Calu3 (cell line): ENCODE results near the gene STIM1. TPM values are rescaled to one million over a fixed set of nuclear protein-coding genes. Genes with fewer than 3 reads are reported as not detected.

ENCODE experiments used
- BruUV-seq: library from RNA; stranded (reverse); fragments of 400-500 nt; replicated peaks from 2 replicates; lab custom pipeline; 2021; lab: Mats Ljungman, UMichigan
- CTCF ChIA-PET: fragments of 300-600 bp; sonication (Branson Sonifier 250); formaldehyde crosslinking; loops from one replicate; lab custom pipeline; 2022; ENCODE audit warnings: antibody characterized with exemption; lab: Charles Lee
- DNase-seq: peaks from one replicate; pipeline ENCODE4 v3.0.0; 2022
- H3K27ac Mint-ChIP-seq: one replicate; pipeline ENCODE4 v1.8.0; 2022; ENCODE audit warnings: mixed read lengths; ENCODE audit not compliant: unreplicated experiment
- H3K27me3 Mint-ChIP-seq: one replicate; pipeline ENCODE4 v1.8.0; 2022; ENCODE audit warnings: mixed read lengths; ENCODE audit not compliant: unreplicated experiment
- H3K36me3 Mint-ChIP-seq: one replicate; pipeline ENCODE4 v1.8.0; 2022; ENCODE audit warnings: mild to moderate bottlenecking, moderate library complexity, mixed read lengths; ENCODE audit not compliant: insufficient read depth, unreplicated experiment
- H3K4me1 Mint-ChIP-seq: one replicate; pipeline ENCODE4 v1.8.0; 2022; ENCODE audit warnings: mild to moderate bottlenecking, low read depth, mixed read lengths; ENCODE audit not compliant: unreplicated experiment
- H3K4me3 Mint-ChIP-seq: one replicate; pipeline ENCODE4 v1.8.0; 2022; ENCODE audit warnings: mild to moderate bottlenecking, low read depth, moderate library complexity, mixed read lengths; ENCODE audit not compliant: unreplicated experiment
- H3K9me3 Mint-ChIP-seq: one replicate; pipeline ENCODE4 v1.8.0; 2022; ENCODE audit warnings: low read depth, mixed read lengths; ENCODE audit not compliant: unreplicated experiment
- CTCF ChIP-seq: fragments of 200-600 bp; IDR thresholded peaks from one replicate; pipeline ENCODE4 v1.8.0; 2022; ENCODE audit warnings: antibody characterized with exemption; ENCODE audit not compliant: unreplicated experiment
- intact Hi-C: fragments of 100-400 bp; cut with micrococcal nuclease; formaldehyde crosslinking; loops from one replicate; pipeline ENCODE4 v1.10.0; 2022; ENCODE audit not compliant: unreplicated experiment
- total RNA-seq: library from RNA; stranded (reverse); gene quantifications from 2 replicates; pipeline ENCODE4 v1.2.3, GENCODE V29; 2022

STIM1 gene
- total RNA-seq, 1 experiment from 2014 or later = 60.1 TPM

- Mint-ChIP-seq H3K4me3 (no peak overlapping the region), H3K36me3 (peaks cover 5% of the 10 kb centered on the region), H3K27me3 (no peaks in the 10 kb centered on the region), H3K27ac (peak overlapping the region; percentile 35), H3K4me1 (peaks cover 42% of the 10 kb centered on the region), H3K9me3 (no peaks in the 10 kb centered on the region)
- CTCF ChIA-PET = interaction anchor here (0.6 to 1.6 kb wide), 2 partner anchors 9 to 236 kb away, joined by 3 to 4 read pairs; no protein-coding TSS in a partner anchor
- BruUV-seq = no TSS peak
- no peak for DNase-seq
- no peak for TF ChIP-seq CTCF
- intact Hi-C loops = no loop called here
Observed at GRCh38 chr11:3914805-3915204, 59.3 kb downstream of the STIM1 start.

- Mint-ChIP-seq H3K4me1 (peaks cover 33% of the 10 kb centered on the region), H3K4me3 (no peak overlapping the region), H3K27ac (no peak overlapping the region), H3K27me3 (no peaks in the 10 kb centered on the region), H3K36me3 (peaks cover 5% of the 10 kb centered on the region), H3K9me3 (no peaks in the 10 kb centered on the region)
- TF ChIP-seq CTCF = no peak
- BruUV-seq = no TSS peak
- DNase-seq = no peak
- CTCF ChIA-PET = interaction anchor here (0.6 to 1.0 kb wide), 3 partner anchors 9 to 57 kb away, joined by 3 to 5 read pairs (median 3); no protein-coding TSS in a partner anchor
- intact Hi-C loops = no loop called here
Observed at GRCh38 chr11:3916962-3917361, 61.5 kb downstream of the STIM1 start.

GRCh38 chr11:3920148-3920852 lies 64.8 kb downstream of the STIM1 start:
- Mint-ChIP-seq H3K27me3 (no peaks in the 10 kb centered on the region), H3K36me3 (peaks cover 5% of the 10 kb centered on the region), H3K9me3 (no peaks in the 10 kb centered on the region), H3K4me1 (peaks cover 21% of the 10 kb centered on the region), H3K4me3 (no peak overlapping the region), H3K27ac (peak overlapping the region; percentile 67)
- no peak for TF ChIP-seq CTCF
- DNase-seq = peak; percentile 31
- intact Hi-C loops = loop anchor here (5.0 kb wide), 2 partner anchors 37 to 43 kb away; no protein-coding TSS in a partner anchor
- CTCF ChIA-PET = no interaction called here
- no TSS peak for BruUV-seq

- DNase-seq = no peak
- intact Hi-C loops = loop anchor here (5.0 kb wide), 2 partner anchors 35 to 45 kb away; no protein-coding TSS in a partner anchor
- TF ChIP-seq CTCF = no peak
- BruUV-seq = no TSS peak
- CTCF ChIA-PET = no interaction called here
- H3K27me3 Mint-ChIP-seq = no peaks in the 10 kb centered on the region
- H3K4me1 Mint-ChIP-seq = peaks cover 27% of the 10 kb centered on the region
- H3K27ac Mint-ChIP-seq = no peak overlapping the region
- H3K36me3 Mint-ChIP-seq = peaks cover 5% of the 10 kb centered on the region
- H3K4me3 Mint-ChIP-seq = no peak overlapping the region
- H3K9me3 Mint-ChIP-seq = no peaks in the 10 kb centered on the region
Observed at GRCh38 chr11:3922056-3922455, 66.6 kb downstream of the STIM1 start.
